ENCODE data around the gene SIRT5. TPM values are rescaled to one million over a fixed set of nuclear protein-coding genes. Genes with fewer than 3 reads are reported as not detected.

SIRT5 gene
- total RNA-seq, 1 experiment from 2014 or later, result 14.3 TPM

DNA sequence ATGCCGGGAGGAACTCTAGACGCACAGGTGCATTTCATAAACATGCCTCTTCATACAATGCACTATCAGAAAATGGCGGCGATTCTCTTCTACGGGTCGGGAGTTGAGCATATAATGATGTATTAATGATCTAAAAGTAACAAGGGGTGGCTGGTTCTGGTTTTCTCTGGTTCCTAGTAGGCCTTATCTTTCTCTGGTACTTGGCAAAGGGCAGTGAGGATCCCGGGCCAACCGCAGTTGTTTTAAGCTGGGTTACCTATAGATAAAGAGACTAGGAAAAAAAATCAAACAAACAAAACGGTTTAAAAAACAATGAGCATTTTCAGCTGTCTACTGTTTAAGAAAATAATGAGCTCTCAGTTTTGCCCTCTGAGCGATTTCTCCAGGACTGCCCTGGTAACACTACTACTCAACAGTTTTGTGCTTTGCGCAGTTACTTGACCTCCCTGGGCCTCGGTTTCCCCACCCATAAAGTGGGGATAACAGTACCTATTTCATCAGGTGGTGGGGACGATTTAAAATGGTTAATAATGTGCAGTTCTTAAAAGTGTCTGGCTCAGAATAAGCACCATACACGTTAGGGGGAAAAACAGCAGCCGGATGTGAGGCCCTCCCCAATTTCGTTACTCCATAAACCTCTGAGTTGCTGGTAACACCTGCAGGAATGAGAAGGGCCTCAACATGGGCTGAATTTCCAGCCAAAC, 1.3 kb upstream of the SIRT5 start:
- Mint-ChIP-seq H3K4me3 (peak overlapping the region; percentile 84 to 92), H3K27ac (peak overlapping the region; percentile 90 to 98 (median 93); a peak in 5 of 7 replicates), H3K36me3 (ENCODE audit: insufficient read depth in 1 of 3, low read depth in 3 of 3) (peaks cover 0 to 2% (median 0%) of the 10 kb centered on the region in 3 experiments; a peak in 1 of 7 replicates), H3K9me3 (peaks cover 7% of the 10 kb centered on the region in 2 experiments; a peak in 3 of 5 replicates), H3K27me3 (ENCODE audit: low read depth) (no peaks in the 10 kb centered on the region), H3K4me1 (peaks cover 30 to 31% of the 10 kb centered on the region in 2 experiments)
- no peak overlapping the region for H2BK5ac ChIP-seq (ENCODE audit: insufficient read length, low read length)
- H4K5ac ChIP-seq (ENCODE audit: insufficient read length, low read depth, low read length), result no peak overlapping the region
- no peak overlapping the region for H3K18ac ChIP-seq (ENCODE audit: insufficient read length, low read depth, low read length)
- no peak overlapping the region for H2BK120ac ChIP-seq (ENCODE audit: low read depth, low read length, poor library complexity, severe bottlenecking)
- H4K20me1 ChIP-seq (ENCODE audit: control insufficient read depth, insufficient read depth, insufficient read length), result no peaks in the 10 kb centered on the region
- WGBS (ENCODE audit: extremely low coverage, insufficient read length, low lambda C conversion rate), result no CpG with 5 or more reads among the region's 16 CpGs
- no peak overlapping the region for H2AK5ac ChIP-seq (ENCODE audit: insufficient read length, low read length)
- H3K9me3 ChIP-seq (ENCODE audit: control insufficient read depth, low read depth, low read length), result no peaks in the 10 kb centered on the region
- H3K27me3 ChIP-seq (ENCODE audit: insufficient read depth, low read length), result no peaks in the 10 kb centered on the region
- H2BK15ac ChIP-seq (ENCODE audit: low read depth, low read length), result no peak overlapping the region
- no peak for DNase-seq
- H3K4me1 ChIP-seq (ENCODE audit: insufficient read depth, low read length), result no peaks in the 10 kb centered on the region; the same call in 1 of the 2 replicates
- peak overlapping the region; percentile 96 for H3K4me2 ChIP-seq (ENCODE audit: insufficient read depth, insufficient read length, low read length)
- peaks cover 11% of the 10 kb centered on the region for H3K23me2 ChIP-seq (ENCODE audit: insufficient read length, low read depth, low read length, poor library complexity, severe bottlenecking)
- no peak overlapping the region for H3K56ac ChIP-seq (ENCODE audit: insufficient read length, low read depth, low read length)
- no peak overlapping the region for H3K4ac ChIP-seq (ENCODE audit: low read depth, low read length)
- H3K79me2 ChIP-seq (ENCODE audit: insufficient read depth, low read length), result no peaks in the 10 kb centered on the region; the same call in 1 of the 2 replicates
- peak overlapping the region; percentile 90 for H3K9ac ChIP-seq (ENCODE audit: extremely low read depth, insufficient read length, low read length)
- H4K8ac ChIP-seq (replicated peaks; ENCODE audit: insufficient read length, low read depth, low read length), result no peak overlapping the region
- H3K23ac ChIP-seq (ENCODE audit: insufficient read length, low read depth, low read length), result no peak overlapping the region
- no peak overlapping the region for H4K91ac ChIP-seq (ENCODE audit: insufficient read length, low read depth, low read length)
- no peaks in the 10 kb centered on the region for H3K79me1 ChIP-seq (ENCODE audit: insufficient read depth, low read depth, low read length, poor library complexity, severe bottlenecking)
- no peak overlapping the region for H3T11ph ChIP-seq (ENCODE audit: low read length)
- no peak overlapping the region for H2AFZ ChIP-seq (ENCODE audit: low read length)
- TF ChIP-seq, protein P1, sequence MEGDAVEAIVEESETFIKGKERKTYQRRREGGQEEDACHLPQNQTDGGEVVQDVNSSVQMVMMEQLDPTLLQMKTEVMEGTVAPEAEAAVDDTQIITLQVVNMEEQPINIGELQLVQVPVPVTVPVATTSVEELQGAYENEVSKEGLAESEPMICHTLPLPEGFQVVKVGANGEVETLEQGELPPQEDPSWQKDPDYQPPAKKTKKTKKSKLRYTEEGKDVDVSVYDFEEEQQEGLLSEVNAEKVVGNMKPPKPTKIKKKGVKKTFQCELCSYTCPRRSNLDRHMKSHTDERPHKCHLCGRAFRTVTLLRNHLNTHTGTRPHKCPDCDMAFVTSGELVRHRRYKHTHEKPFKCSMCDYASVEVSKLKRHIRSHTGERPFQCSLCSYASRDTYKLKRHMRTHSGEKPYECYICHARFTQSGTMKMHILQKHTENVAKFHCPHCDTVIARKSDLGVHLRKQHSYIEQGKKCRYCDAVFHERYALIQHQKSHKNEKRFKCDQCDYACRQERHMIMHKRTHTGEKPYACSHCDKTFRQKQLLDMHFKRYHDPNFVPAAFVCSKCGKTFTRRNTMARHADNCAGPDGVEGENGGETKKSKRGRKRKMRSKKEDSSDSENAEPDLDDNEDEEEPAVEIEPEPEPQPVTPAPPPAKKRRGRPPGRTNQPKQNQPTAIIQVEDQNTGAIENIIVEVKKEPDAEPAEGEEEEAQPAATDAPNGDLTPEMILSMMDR (conservative IDR thresholded peaks at IDR 0.05), result no peak
- H3K27ac ChIP-seq (ENCODE audit: insufficient read length, low read depth, low read length), result peak overlapping the region; percentile 82
- H2BK20ac ChIP-seq (ENCODE audit: low read depth, low read length, poor library complexity, severe bottlenecking), result no peak overlapping the region
- H3K14ac ChIP-seq (ENCODE audit: insufficient read depth, low read length), result no peak overlapping the region
- no peak overlapping the region for H2BK12ac ChIP-seq (ENCODE audit: insufficient read length, low read depth, low read length)
